Measurements from ENCODE around the gene IL9. TPM values are rescaled to one million over a fixed set of nuclear protein-coding genes. Genes with fewer than 3 reads are reported as not detected.

Gene IL9
- total RNA-seq, 4 donors from 2014 or later, result not detected

DNA sequence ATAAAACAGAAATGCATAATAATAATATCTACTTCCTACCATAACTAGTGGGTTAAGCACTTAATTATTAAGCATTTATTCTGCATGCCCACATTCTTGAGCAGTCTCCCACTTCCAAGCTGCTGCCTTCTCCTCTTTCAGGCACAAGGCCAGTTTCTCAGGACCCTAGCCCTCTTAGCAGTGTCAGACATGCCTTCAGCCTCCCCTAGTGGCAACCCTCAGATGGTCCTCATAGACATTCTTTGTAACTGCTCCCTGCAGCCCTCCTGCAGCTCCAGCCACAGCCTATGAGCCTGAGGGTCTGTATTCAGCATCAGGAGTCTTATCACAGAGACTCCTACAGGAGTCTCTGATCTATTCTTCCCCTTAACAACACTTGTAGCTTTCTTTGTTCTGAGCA lies 3.9 kb downstream of the IL9 start:
- DNase-seq (ENCODE audit: low spot score in 2 of 2), result no peak
- peaks cover 0 to 9% (median 0%) of the 10 kb centered on the region in 4 donors for H3K4me1 ChIP-seq
- no peak overlapping the region for H3K27ac ChIP-seq
- H3K27me3 ChIP-seq, result no peaks in the 10 kb centered on the region
- no peak overlapping the region for H3K4me3 ChIP-seq
- no peaks in the 10 kb centered on the region for H3K9me3 ChIP-seq
- TF ChIP-seq, protein P1, sequence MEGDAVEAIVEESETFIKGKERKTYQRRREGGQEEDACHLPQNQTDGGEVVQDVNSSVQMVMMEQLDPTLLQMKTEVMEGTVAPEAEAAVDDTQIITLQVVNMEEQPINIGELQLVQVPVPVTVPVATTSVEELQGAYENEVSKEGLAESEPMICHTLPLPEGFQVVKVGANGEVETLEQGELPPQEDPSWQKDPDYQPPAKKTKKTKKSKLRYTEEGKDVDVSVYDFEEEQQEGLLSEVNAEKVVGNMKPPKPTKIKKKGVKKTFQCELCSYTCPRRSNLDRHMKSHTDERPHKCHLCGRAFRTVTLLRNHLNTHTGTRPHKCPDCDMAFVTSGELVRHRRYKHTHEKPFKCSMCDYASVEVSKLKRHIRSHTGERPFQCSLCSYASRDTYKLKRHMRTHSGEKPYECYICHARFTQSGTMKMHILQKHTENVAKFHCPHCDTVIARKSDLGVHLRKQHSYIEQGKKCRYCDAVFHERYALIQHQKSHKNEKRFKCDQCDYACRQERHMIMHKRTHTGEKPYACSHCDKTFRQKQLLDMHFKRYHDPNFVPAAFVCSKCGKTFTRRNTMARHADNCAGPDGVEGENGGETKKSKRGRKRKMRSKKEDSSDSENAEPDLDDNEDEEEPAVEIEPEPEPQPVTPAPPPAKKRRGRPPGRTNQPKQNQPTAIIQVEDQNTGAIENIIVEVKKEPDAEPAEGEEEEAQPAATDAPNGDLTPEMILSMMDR (IDR thresholded peaks at IDR 0.05), result no peak
- no peak for TF ChIP-seq EP300 (IDR thresholded peaks at IDR 0.05)
- no peak for TF ChIP-seq POLR2A (IDR thresholded peaks at IDR 0.05)
- H3K36me3 ChIP-seq, result no peaks in the 10 kb centered on the region

DNA sequence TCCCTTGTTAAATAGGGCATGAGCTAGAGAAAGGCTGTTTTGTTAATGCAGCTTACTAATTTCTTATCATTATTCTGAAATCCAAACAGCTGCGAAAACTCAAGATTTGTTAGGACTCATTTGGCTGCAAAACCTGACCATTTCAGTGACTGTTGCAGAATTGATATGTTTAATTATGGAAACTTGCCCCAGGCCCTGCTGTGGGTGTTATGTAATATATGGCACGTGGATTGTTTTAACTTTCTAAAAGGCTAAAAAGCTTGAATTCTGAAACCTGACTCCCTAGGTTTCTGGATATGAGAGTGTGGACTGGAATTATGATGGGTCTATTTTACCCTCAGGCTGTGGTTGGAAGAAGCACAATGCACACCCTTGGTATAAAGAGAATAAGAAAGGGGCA lies 4.4 kb downstream of the IL9 start:
- Histone ChIP-seq H3K27me3 (no peaks in the 10 kb centered on the region), H3K27ac (no peak overlapping the region), H3K4me1 (peaks cover 0 to 9% (median 0%) of the 10 kb centered on the region in 4 donors), H3K4me3 (no peak overlapping the region), H3K36me3 (no peaks in the 10 kb centered on the region), H3K9me3 (no peaks in the 10 kb centered on the region)
- TF ChIP-seq EP300 (IDR thresholded peaks at IDR 0.05), result no peak
- no peak for TF ChIP-seq POLR2A (IDR thresholded peaks at IDR 0.05)
- TF ChIP-seq, protein P1 (IDR thresholded peaks at IDR 0.05), result no peak
- no peak for DNase-seq (ENCODE audit: low spot score in 2 of 2)
- WGBS, 2 donors, result 41 to 56% methylated on average over 2 of the region's 2 CpGs

DNA sequence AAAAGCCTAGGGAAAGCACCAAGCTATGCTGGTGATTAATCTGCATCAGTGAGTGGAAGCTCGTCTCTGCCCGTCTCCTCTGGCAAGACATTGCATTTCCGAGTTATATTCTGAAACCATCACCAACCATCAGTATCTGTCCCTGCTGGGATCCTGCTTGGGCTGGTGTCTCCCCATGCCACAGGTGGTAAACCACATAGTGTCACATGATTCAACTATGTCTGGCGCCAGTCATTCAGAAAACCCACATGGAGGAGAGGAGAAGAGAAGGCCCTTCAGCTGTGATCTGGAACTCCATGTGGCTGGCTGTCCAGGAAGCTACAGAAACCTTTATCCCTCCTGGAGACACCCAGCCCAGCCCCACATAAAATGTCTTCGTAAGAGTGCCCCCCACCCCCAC lies 4.8 kb downstream of the IL9 start:
- TF ChIP-seq POLR2A (IDR thresholded peaks at IDR 0.05) (no peak), EP300 (IDR thresholded peaks at IDR 0.05) (no peak)
- TF ChIP-seq, protein P1 (IDR thresholded peaks at IDR 0.05), result no peak
- peaks cover 0 to 9% (median 0%) of the 10 kb centered on the region in 4 donors for H3K4me1 ChIP-seq
- no peak overlapping the region for H3K4me3 ChIP-seq
- no peaks in the 10 kb centered on the region for H3K9me3 ChIP-seq
- DNase-seq (ENCODE audit: low spot score in 2 of 2), result no peak
- no peak overlapping the region for H3K27ac ChIP-seq
- 74 to 79% methylated on average over 5 of the region's 5 CpGs for WGBS, 2 donors
- no peaks in the 10 kb centered on the region for H3K36me3 ChIP-seq
- no peaks in the 10 kb centered on the region for H3K27me3 ChIP-seq

DNA sequence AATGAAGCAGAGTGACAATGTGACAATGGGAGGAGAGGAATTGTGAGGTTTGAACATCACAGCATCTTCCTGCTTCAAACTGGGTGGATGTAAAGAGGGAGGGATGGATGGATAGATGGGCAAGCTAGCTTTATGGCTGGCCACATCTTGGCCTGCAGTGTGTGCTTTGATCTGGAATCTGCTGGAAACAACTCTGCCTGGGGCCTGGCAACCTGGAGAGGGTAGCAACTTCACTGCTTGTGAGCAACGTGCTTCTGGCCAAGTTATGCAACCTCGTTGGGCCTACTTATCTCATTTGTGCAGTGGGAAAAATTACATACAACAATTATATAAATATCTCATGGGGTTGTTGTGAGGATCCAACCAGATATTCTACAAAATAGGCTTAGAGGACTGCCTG lies 5.3 kb downstream of the IL9 start:
- no peak for DNase-seq (ENCODE audit: low spot score in 2 of 2)
- 48 to 58% methylated on average over 2 of the region's 2 CpGs for WGBS, 2 donors
- Histone ChIP-seq H3K4me3 (no peak overlapping the region), H3K4me1 (peaks cover 0 to 9% (median 0%) of the 10 kb centered on the region in 4 donors), H3K27ac (no peak overlapping the region), H3K27me3 (no peaks in the 10 kb centered on the region), H3K36me3 (no peaks in the 10 kb centered on the region), H3K9me3 (no peaks in the 10 kb centered on the region)
- TF ChIP-seq EP300 (IDR thresholded peaks at IDR 0.05) (no peak), POLR2A (IDR thresholded peaks at IDR 0.05) (no peak)
- TF ChIP-seq, protein P1 (IDR thresholded peaks at IDR 0.05), result no peak

DNA sequence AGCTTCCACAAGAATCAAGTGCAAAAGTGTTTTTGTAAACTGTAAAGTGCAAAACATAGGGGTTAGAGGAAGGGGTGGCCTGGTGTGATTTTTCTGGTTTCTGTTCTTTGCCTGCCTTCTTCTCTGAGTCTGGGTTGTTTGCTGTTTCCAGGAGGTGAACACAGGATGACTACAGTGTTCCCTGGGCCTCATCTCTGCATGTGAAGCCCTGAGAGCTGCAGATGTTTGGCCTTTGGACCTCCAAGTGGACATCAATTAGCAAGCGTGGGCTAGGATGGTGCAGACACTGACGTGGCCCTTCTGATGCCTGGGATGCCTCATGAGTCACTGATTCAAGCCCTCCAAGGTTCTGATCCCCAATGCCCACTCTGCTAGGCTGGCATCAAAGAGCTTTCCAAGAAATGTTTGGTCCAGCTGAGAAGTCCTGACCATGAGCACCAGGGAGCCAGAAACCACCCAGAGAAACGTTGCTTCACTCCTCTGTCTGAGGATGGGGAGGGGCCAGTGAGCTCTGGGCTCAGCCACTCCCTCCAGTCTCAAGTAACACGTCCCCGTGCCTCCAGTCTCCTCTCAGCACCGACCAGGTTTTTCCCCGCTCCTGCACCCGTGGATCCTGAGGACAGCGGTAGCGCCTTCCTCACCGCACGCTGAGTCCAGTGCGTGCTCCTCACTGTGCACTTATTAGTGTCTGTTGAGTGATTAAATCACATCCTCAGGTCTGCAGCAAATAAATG lies 7.6 kb downstream of the IL9 start:
- Histone ChIP-seq H3K4me3 (no peak overlapping the region), H3K4me1 (peaks cover 0 to 9% (median 0%) of the 10 kb centered on the region in 4 donors), H3K27me3 (no peaks in the 10 kb centered on the region), H3K27ac (no peak overlapping the region), H3K36me3 (no peaks in the 10 kb centered on the region), H3K9me3 (no peaks in the 10 kb centered on the region)
- WGBS, 2 donors, result 58 to 67% methylated on average over 13 of the region's 13 CpGs
- no peak for TF ChIP-seq POLR2A (IDR thresholded peaks at IDR 0.05)
- TF ChIP-seq, protein P1 (IDR thresholded peaks at IDR 0.05), result no peak
- TF ChIP-seq EP300 (IDR thresholded peaks at IDR 0.05), result no peak
- DNase-seq (ENCODE audit: low spot score in 2 of 2), result no peak
